NCI-H2107 treated with DMSO at 0.1 percent for 48 hours (cell line): ENCODE measurements around the gene SMIM11.
A peak's percentile ranks its signal among the peaks of the same experiment; 100 is the strongest.
"Not testable (repeated sequence)": the region's sequence is repeated elsewhere in the genome, so short reads cannot be mapped to it uniquely, and the experiment has no call there.

Experiments used
- DNase-seq: peaks from one replicate; lab custom pipeline; 2025; ENCODE audit not compliant: unreplicated experiment; lab: John Stamatoyannopoulos, UW

SMIM11 gene

DNA sequence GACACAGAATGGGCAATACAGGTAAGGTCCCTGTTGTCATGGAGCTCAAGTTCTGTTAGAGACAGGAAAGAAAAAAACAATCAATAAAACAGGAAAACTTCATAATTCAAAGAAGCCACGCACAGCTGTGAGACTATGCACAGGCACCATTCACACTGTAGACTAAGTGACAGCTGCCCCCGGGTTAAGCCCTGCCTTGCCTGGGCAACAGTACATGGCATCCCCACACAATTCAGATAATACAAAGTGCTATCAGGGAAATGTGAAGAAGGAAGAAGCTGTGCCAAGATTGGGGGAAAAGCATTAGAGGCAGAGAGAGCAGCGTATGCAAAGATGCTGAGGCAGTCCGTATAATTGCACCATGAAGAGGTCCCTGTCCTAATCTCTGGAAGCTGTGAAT lies 20.5 kb upstream of the SMIM11 start:
- DNase-seq: no peak

DNA sequence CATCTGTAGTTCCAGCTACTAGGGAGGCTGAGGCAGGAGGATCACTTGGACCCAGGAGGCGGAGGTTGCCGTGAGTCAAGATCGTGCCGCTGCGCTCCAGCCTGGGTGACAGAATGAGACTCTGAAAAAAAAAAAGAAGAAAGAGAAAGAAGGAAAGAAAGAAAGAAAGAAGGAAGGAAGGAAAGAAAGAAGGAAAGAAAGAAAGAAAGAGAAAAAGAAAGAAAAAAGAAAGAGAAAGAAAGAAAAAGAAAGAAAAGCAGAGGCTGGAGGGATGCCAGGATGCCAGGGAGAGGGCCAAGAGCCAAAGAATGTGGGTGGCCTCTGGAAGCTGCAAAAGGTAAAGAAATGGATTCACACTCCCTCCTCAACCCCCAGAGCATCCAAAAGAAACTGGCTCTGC lies 19.7 kb upstream of the SMIM11 start:
- DNase-seq: no peak

DNA sequence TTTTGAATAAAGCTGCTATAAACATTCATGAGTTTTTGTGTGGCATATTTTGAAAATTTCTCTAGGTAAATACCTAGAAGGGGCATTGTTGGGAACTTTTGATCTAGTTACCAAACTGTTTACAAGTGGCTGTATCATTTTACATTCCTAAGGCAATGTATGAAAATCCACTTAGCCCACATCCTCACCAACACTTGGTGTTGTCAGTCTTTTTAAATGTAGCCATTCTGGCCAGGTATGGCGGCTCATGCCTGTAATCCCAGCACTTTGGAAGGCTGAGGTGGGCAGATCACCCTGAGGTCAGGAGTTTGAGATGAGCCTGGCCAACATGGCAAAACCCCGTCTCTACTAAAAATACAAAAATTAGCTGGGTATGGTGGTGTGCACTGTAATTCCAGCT lies 17.4 kb upstream of the SMIM11 start:
- no peak for DNase-seq

DNA sequence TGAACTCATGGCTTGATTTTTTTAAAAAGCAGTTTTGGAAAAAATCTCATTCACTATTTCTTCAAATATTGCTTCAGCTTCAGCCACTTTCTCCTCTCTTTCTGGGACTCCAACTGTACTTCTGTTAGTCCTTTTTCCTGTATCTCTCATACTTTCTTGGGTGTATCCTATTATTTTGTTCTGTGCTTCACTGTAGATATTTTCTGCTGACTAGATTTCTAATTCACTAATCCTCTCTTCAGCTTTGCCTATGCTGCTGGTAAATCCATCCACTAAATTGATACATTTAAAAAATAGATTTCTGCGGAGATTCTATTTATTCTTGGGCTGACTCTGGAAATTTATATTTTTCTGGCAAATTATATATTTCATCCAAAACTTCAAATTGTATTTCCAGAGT lies 16.4 kb upstream of the SMIM11 start:
- no peak for DNase-seq

DNA sequence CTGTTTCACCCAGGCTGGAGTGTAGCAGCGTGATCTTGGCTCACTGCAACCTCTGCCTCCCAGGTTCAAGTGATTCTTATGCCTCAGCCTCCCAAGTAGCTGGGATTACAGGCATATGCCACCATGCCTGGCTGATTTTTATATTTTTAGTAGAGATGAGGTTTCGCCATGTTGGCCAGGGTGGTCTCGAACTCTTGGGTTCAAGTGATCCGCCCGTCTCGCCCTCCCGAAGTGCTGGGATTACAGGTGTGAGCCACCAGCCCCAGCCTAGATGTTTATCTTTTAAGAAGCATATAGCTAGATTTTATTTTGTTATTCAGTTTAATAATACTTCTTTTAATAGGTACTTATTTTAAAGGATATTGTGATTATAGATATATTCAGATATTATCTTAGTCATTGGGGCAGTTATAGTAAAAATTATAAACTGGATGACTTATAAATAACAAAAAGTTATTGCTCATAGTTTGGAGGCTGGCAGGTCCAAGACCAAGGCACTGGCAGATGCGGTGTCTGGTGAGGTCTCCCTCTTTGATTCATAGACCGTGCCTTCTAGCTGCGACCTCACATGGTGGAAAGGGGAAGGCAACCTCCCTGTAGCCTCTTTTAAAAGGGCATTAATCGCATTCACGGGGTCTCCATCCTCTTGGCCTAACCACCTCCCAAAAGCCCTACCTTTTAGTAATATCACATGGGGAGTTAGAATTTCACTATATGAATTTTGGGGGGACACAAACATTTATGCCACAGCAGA lies 14.6 kb upstream of the SMIM11 start:
- DNase-seq: no peak

DNA sequence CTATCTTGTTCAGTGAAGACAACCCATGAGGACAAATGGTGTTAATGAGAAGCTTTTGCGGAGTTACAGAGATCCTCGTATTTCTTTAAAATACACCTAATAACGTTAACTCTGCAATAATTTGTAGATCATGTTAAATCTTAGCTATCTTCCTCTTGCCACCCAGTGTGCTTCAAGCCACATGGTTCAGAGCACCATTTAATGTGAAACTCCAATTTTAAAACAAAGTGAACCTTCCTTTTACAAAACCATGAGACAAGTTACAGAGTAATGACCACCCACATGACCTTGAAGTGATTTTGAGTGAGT lies 13.2 kb upstream of the SMIM11 start:
- no peak for DNase-seq

DNA sequence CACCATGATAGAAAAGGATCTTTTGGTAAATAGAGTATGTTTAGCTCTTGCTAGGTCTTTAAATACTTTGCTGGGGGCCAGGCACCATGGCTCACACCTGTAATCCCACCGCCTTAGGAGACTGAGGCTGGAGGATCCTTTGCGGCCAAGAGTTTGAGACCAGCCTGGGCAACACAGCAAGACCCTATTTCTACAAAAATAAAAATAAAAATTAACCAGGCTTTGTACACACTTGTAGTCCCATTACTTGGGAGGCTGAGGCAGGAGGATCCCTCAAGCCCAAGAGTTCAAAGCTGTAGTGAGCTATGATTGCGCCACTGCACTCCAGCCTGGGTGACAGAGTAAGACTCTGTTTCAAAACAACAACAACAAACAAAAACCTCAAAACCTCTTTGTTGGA lies 12.6 kb upstream of the SMIM11 start:
- DNase-seq: no peak

DNA sequence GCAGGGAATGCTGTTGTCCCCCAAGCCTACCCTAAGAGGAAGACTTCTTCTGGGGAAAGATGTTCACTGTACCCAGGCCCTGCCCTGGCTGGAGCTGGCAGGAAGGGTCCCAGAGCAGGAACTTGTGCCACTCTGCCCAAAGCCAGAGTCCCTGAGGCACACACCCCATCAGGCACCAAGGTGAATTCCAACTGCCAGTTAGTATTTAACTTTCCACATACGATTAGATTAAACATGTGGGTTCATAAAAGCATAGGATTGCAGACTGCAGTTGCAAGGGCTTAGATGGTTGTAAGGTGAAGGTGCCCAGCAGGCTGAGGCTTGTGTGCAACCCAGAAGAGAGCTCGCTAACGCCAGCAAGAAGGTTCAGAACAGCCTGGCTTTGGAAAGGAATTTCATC lies 11.6 kb upstream of the SMIM11 start, which contains the start of gene KCNE2:
Gene KCNE2 (plus strand): TSS at position 274 of the 400 bp plus-strand sequence. CDS start 6,473 bp downstream, outside the sequence.
- no peak for DNase-seq

DNA sequence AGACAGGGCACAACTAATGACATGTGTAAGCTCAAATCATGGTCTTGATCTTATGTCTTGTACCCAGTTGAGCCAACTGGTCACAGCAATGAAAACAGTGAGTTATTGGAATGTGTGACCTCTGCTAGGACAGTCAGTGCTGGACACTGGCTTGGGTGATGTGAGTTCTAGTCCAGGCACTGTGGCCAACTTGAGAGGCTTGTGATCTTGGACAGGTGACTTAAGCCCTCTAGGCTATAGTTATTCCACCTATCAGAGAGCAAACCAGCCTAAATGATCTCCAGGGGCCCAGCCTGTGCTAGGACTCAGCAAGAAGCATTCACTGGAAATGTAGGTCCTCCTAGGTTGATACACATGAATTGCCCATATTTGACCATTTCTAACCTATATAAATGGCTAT lies 10.4 kb upstream of the SMIM11 start:
- no peak for DNase-seq

DNA sequence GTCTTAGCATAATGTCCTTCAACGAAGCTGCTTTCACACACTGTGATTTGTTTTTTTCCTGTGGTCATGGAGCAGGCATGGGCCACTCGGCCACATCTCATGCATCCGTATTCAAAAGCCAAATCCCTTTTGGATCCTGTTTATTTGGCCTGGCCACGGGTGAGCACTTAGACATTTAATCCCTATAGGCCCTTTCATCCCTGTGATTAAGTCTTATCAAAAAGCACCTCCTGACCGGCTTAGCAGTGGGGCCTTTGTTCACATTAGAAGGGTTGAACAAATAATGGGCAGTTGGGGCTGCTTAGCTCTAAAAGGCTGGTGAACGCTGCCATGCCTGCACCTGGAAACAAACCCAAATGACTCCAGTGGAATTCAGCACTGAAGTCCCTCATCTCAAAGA lies 9.5 kb upstream of the SMIM11 start:
- DNase-seq: no peak

DNA sequence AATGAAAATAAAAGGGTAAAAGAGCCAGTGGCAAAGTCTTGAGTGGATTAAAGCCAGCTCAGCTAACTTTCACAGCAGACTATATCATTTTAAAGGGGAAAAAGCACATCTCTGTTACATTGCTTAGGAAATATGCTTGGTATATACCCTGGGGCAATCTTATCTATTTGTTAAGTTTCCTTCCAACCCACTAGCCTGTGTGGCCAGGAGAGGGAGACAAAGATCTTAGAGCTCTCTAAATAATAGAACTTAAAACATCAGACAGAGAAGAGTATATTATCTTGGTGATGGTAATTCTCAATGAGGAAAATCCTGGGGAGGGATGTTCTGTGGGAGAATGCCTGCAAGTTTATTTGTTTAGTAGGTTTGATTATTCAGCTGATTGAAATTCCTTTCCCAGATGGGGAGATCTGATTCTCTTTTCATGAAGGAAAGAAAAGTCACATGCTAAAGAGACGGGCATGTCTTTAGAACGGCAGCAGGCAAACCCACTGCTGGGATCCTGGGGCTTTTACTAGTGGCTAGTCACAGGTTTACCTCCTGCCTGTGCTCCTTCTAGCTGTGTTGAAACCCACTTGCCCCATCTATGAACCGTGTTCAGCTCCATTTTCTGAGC lies 7.9 kb upstream of the SMIM11 start:
- DNase-seq: peak; percentile 56

DNA sequence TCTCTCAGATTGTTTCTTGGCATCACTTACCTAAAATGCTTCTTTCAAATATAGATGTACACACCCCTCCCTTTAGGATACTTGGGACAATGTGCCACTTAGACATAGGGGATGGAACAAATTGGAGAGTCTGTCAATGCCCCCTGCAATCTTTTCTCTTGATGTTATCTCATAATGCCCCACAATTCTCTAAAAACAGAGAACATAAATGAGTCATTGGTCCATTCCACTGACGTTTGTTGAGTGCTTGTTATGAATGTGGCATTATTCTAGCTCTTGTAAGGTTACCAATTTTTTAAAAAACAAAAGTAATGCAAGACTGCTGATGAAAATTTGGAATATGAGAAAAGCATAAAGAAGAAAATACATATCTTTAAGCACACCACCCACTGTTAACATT lies 5.6 kb upstream of the SMIM11 start:
- no peak for DNase-seq

DNA sequence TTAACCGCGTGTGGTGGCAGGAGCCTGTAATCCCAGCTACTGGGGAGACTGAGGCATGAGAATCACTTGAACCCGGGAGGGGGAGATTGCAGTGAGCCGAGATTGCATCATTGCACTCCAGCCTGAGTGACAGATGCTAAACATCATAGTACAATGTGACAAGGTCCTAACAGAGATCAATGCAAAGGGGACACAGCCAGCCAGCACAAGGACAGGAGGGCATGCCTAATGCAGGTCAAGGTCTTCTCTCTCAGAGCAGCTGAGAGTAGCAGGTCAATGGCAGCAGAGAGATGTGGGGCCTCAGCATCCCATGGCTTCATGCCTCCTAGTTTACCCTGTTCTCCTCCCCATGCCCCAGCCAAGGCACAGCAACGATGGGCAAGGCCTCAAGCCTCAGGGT lies 3.0 kb upstream of the SMIM11 start:
- no peak for DNase-seq

DNA sequence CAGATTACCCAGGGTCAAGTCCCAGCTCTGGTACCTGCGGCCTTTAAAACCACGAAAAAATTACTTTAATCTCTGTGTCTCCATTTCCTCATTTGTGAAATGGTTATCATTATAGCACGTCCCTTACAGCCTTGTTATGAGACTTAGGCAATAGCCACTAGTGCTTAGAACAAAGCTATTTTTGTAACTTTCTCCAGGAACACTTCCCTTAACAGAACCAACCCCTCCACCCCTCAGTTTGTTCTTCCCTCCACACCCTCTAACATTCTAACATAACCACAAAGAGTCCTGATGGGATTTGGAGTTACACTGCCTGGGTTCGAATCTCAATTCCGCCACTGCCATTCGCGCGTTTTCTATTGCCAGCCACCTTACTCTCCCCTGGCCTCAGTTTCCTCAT lies 845 bp upstream of the SMIM11 start:
- DNase-seq: not testable (repeated sequence)

DNA sequence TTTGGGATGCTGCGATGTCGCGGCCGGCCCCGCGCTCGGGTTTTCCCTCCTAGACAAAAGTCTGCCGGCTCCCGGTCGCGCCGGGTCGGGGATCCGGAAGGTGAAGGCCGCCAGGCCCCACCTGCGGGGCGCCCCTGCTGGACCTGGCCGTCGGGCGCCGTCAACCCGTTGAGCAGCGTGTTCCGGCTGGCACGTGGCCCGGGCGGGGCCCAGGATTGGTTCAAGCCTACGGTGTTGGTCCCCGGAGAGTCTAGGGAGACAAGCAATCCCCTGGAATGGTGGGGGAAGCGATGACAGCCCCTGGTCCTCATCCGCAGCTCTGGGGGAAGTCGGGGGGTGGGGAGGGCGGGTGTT lies 289 bp downstream of the SMIM11 start:
- DNase-seq: not testable (repeated sequence)

DNA sequence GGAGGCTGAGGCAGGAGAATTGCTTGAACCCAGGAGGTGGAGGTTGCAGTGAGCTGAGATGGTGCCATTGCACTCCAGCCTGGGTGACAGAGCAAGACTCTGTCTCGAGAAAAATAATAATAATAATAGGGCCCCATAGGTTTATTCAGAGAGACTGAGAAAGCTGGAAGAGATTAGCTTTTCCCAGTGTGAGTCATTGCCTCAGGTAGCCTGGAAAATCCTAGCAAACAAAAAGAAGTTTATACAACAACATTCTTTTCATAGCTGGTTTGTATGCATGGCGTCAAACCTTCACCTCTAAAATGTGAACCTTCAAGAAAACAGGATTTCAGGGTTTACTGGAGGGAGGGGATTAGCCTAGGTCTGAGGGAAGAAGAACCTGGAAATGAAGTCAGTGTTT lies 7.8 kb downstream of the SMIM11 start:
- DNase-seq: not testable (repeated sequence)

DNA sequence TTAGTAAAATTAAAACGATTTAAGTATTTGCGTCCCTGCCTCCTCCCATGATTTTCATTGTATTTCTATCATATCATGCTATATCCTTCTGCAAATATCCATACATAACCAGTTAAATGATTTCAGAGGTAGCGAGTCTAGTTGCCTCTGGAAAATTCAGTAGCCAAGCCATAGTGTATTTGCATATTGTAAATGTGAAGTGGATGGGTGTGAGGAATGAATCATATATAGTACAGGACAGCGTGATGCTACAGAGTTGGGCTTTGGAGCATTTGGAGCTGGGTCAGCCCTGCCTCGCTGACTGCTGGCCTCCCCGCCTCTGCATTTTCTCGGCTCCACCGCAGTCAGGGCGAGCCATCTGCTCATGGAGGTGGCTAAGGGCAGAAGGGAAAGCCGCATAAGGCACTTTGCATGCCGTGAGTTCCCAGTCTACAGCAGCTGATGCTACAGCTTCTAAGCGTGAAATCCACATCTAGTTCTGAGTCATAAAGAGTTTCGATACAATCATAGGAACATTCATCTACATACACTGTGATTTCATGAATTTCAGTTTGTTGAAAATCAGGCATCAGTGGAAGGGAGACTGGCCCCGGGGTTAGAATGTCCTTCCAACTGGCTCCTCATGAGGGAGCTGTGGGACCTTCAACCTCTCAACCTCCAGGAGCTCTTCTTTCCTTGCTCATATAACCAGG lies 8.6 kb downstream of the SMIM11 start:
- not testable (repeated sequence) for DNase-seq

DNA sequence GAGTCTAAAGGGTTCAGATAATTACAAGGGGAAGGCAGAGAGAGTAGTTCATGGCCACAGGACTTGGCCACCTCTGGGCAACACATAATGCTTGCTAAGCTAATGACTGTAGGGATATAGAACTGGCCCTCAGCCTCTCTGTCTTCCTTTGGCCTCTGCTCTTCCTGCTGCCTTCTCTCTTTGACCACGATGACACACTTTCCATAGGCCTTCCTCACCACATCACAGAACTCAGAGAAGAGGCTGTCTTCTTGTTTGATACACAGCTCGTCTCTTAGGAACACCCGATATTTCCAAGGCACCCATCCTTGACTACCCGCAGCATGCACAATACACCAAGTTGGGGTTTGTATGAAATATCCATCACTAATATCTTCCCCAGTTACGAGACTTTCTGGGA lies 25.2 kb downstream of the SMIM11 start:
- DNase-seq: not testable (repeated sequence)

DNA sequence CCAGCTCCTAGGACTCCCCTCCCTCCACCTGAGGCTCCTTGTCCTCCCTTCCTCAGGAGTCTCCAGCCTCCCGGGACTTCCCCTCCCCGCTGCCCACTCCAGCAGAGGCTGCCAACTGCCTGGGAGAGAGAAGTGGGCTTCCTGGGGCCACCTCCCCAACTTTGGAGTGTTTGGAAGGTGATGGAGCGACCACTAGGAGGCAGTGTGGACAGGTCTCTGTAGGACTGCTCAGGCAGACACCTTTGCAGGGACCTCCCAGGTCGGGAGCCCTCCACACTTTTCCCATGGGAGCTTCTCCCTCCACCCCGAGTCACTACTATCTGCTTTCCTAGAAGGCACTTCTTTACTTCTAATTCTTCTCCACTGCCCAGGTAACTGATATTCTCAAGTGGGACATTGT lies 29.4 kb downstream of the SMIM11 start:
- DNase-seq: not testable (repeated sequence)

DNA sequence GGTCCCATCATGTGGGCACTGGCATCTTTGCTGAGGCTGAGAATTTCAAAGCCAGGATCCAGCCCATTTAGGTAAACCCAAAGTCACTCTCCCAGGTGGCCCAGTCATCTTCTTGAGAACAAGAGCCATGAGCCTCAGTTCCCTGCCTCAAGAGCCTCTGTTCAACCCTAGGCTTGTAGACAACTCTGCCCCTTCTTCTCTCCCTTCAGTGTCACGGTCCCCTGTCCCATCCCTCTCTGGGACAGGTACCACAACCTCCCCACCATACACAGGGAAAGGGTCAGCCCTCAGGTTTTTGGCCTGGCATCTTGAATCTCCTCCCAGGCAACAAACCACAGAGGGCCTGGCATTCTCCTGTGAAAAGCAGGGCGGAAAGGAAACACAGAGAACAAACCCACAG lies 30.4 kb downstream of the SMIM11 start:
- DNase-seq: not testable (repeated sequence)

DNA sequence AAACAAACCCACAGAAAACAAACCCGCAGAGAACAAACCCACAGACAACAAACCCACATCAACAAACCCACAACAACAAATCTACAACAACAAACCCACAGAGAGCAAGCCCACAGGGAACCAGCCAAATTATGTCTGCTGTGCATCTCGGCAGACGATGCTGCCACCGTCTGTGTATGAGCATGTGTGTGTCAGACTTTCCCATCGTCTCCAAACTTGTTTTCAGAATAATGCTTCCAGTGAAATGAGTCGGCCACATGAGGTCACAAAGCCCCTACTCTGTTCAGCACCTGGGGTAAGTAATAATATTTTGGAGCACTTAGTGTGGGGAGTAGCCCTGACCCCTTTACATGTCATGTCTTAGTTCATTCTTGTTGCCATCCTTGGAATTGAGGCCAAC lies 30.8 kb downstream of the SMIM11 start:
- DNase-seq: not testable (repeated sequence)

DNA sequence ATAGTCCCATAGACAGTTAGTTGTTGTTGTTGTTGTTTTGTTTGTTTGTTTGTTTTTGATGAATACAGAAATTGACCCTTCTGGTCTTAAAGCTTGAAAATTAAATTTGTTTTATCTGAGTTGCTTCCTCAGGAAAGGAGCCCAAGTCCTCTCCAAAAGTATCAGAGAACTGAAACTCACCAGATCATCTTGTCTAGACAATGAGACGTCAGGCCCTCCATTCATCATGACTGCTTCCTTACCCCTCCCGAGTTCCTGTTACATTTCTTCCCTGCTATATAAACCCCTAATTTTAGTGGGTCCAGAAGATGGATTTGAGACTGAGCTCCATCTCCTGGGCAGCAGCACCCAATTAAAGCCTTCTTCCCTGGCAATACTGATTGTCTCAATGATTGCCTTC lies 31.4 kb downstream of the SMIM11 start:
- DNase-seq: not testable (repeated sequence)
